H9 (cell line): ENCODE data around the gene AGPAT2. TPM values are rescaled to one million over a fixed set of nuclear protein-coding genes. Genes with fewer than 3 reads are reported as not detected.

Source experiments
- DNase-seq: peaks from one replicate; pipeline ENCODE4 v3.0.0-alpha.2; 2017
- H2AFZ ChIP-seq: one replicate; pipeline ENCODE4 v1.6.1; 2013; ENCODE audit warnings: mild to moderate bottlenecking, low read length, control low read depth, moderate library complexity
- H2AK5ac ChIP-seq: 2 replicates; pipeline ENCODE4 v1.6.1; 2013; ENCODE audit warnings: low read length, control low read depth, mixed read lengths; ENCODE audit not compliant: insufficient read length
- H2BK120ac ChIP-seq: one replicate; pipeline ENCODE4 v1.6.1; 2013; ENCODE audit warnings: low read depth, mild to moderate bottlenecking, low read length, control low read depth, inconsistent platforms; ENCODE audit not compliant: poor library complexity, severe bottlenecking
- H2BK12ac ChIP-seq: 2 replicates; pipeline ENCODE4 v1.6.1; 2013; ENCODE audit warnings: low read length, control low read depth, mixed read lengths, low read depth; ENCODE audit not compliant: insufficient read length
- H2BK15ac ChIP-seq: 2 replicates; pipeline ENCODE4 v1.6.1; 2013; ENCODE audit warnings: low read depth, low read length, control low read depth
- H2BK20ac ChIP-seq: one replicate; pipeline ENCODE4 v1.6.1; 2013; ENCODE audit warnings: low read depth, mild to moderate bottlenecking, low read length, control low read depth, inconsistent platforms; ENCODE audit not compliant: poor library complexity, severe bottlenecking
- H2BK5ac ChIP-seq: 2 replicates; pipeline ENCODE4 v1.6.1; 2013; ENCODE audit warnings: low read length, control low read depth, mixed read lengths; ENCODE audit not compliant: insufficient read length
- H3K14ac ChIP-seq: 2 replicates; pipeline ENCODE4 v1.6.1; 2013; ENCODE audit warnings: low read length, control low read depth; ENCODE audit not compliant: insufficient read depth
- H3K18ac ChIP-seq: 2 replicates; pipeline ENCODE4 v1.6.1; 2013; ENCODE audit warnings: low read depth, mild to moderate bottlenecking, mixed read lengths, low read length, control low read depth; ENCODE audit not compliant: insufficient read length
- H3K23ac ChIP-seq: 2 replicates; pipeline ENCODE4 v1.6.1; 2013; ENCODE audit warnings: low read length, control low read depth, mixed read lengths, low read depth; ENCODE audit not compliant: insufficient read length
- H3K23me2 ChIP-seq: 2 replicates; pipeline ENCODE4 v1.6.1; 2013; ENCODE audit warnings: low read depth, mild to moderate bottlenecking, mixed read lengths, low read length, control low read depth; ENCODE audit not compliant: insufficient read length, poor library complexity, severe bottlenecking
- H3K27ac ChIP-seq: 2 replicates; pipeline ENCODE4 v1.5.1; 2013; ENCODE audit warnings: low read length, control low read depth, mixed read lengths, low read depth; ENCODE audit not compliant: insufficient read length
- H3K27me3 ChIP-seq: 2 replicates; pipeline ENCODE4 v1.6.1; 2013; ENCODE audit warnings: low read length, control low read depth, inconsistent platforms; ENCODE audit not compliant: insufficient read depth
- H3K4ac ChIP-seq: 2 replicates; pipeline ENCODE4 v1.6.1; 2013; ENCODE audit warnings: low read depth, mild to moderate bottlenecking, control low read depth, inconsistent platforms, low read length, moderate library complexity
- H3K4me1 ChIP-seq: 2 replicates; pipeline ENCODE4 v1.6.1; 2013; ENCODE audit warnings: low read length, control low read depth, inconsistent platforms; ENCODE audit not compliant: insufficient read depth
- H3K4me2 ChIP-seq: 2 replicates; pipeline ENCODE4 v1.6.1; 2013; ENCODE audit warnings: low read length, control low read depth, mixed read lengths; ENCODE audit not compliant: insufficient read length, insufficient read depth
- H3K56ac ChIP-seq: 2 replicates; pipeline ENCODE4 v1.6.1; 2013; ENCODE audit warnings: low read depth, mild to moderate bottlenecking, mixed read lengths, low read length, control low read depth; ENCODE audit not compliant: insufficient read length
- H3K79me1 ChIP-seq: 2 replicates; pipeline ENCODE4 v1.6.1; 2013; ENCODE audit warnings: low read depth, mild to moderate bottlenecking, moderate library complexity, low read length, control low read depth, inconsistent platforms; ENCODE audit not compliant: insufficient read depth, poor library complexity, severe bottlenecking
- H3K79me2 ChIP-seq: 2 replicates; pipeline ENCODE4 v1.6.1; 2013; ENCODE audit warnings: low read length, control low read depth, inconsistent platforms; ENCODE audit not compliant: insufficient read depth
- H3K9ac ChIP-seq: 2 replicates; pipeline ENCODE4 v1.6.1; 2013; ENCODE audit warnings: low read length, control low read depth, mixed read lengths; ENCODE audit not compliant: insufficient read length; ENCODE audit errors: extremely low read depth
- H3K9me3 ChIP-seq: one replicate; pipeline ENCODE4 v1.6.1; 2013; ENCODE audit warnings: low read depth, low read length, inconsistent platforms; ENCODE audit not compliant: control insufficient read depth
- H3T11ph ChIP-seq: one replicate; pipeline ENCODE4 v1.6.1; 2013; ENCODE audit warnings: mild to moderate bottlenecking, low read length, control low read depth, inconsistent platforms
- H4K20me1 ChIP-seq: one replicate; pipeline ENCODE4 v1.6.1; 2013; ENCODE audit not compliant: control insufficient read depth, insufficient read length, insufficient read depth
- H4K5ac ChIP-seq: 2 replicates; pipeline ENCODE4 v1.6.1; 2013; ENCODE audit warnings: low read depth, mild to moderate bottlenecking, mixed read lengths, low read length, control low read depth; ENCODE audit not compliant: insufficient read length
- H4K8ac ChIP-seq: replicated peaks from 2 replicates; pipeline ENCODE4 v1.6.1; 2013; ENCODE audit warnings: low read length, control low read depth, mixed read lengths, low read depth; ENCODE audit not compliant: insufficient read length
- H4K91ac ChIP-seq: 2 replicates; pipeline ENCODE4 v1.6.1; 2013; ENCODE audit warnings: low read depth, mild to moderate bottlenecking, moderate library complexity, mixed read lengths, low read length, control low read depth; ENCODE audit not compliant: insufficient read length
- H3K27ac Mint-ChIP-seq, 3 experiments: 2 replicates in 2 of 3; 3 replicates in 1 of 3; pipeline ENCODE4 v1.8.0; 2020 to 2021; ENCODE audit warnings: mixed read lengths in 3 of 3, mild to moderate bottlenecking in 1 of 3, moderate library complexity in 1 of 3
- H3K27me3 Mint-ChIP-seq: 2 replicates; pipeline ENCODE4 v1.8.0; 2021; ENCODE audit warnings: low read depth, mild to moderate bottlenecking, moderate library complexity, mixed read lengths
- H3K36me3 Mint-ChIP-seq, 3 experiments: 2 replicates in 2 of 3; 3 replicates in 1 of 3; pipeline ENCODE4 v1.8.0; 2020 to 2021; ENCODE audit warnings: low read depth in 3 of 3, mixed read lengths in 3 of 3; ENCODE audit not compliant: insufficient read depth in 1 of 3
- H3K4me1 Mint-ChIP-seq, 2 experiments: 2 replicates each; pipeline ENCODE4 v1.8.0; 2020; ENCODE audit warnings: mixed read lengths in 2 of 2
- H3K4me3 Mint-ChIP-seq, 2 experiments: 2 replicates in 1 of 2; 3 replicates in 1 of 2; pipeline ENCODE4 v1.8.0; 2020 to 2021; ENCODE audit warnings: mild to moderate bottlenecking in 2 of 2, mixed read lengths in 2 of 2, moderate library complexity in 1 of 2
- H3K9me3 Mint-ChIP-seq, 2 experiments: 2 replicates in 1 of 2; 3 replicates in 1 of 2; pipeline ENCODE4 v1.8.0; 2020; ENCODE audit warnings: mild to moderate bottlenecking in 2 of 2, mixed read lengths in 2 of 2, moderate library complexity in 1 of 2
- WGBS: extraction: QIAGEN DNeasy Blood & Tissue Kit; methylation state at CpG from one replicate; pipeline ENCODE4 v1.1.7; 2013; ENCODE audit warnings: missing lambda C conversion rate, low lambda C conversion rate, mixed read lengths; ENCODE audit not compliant: insufficient read length; ENCODE audit errors: extremely low coverage; 5-methylcytosine and 5-hydroxymethylcytosine counted together
- total RNA-seq: library from RNA; stranded (reverse); gene quantifications from 2 replicates; pipeline ENCODE4 v1.2.1, GENCODE V29; 2021
- TF ChIP-seq, protein P1 (sequence below): fragments of 200-600 bp; sonication (generic); conservative IDR thresholded peaks from 3 replicates; pipeline ENCODE4 v1.8.0; 2021; ENCODE audit warnings: antibody characterized with exemption, mild to moderate bottlenecking

AGPAT2 gene
- total RNA-seq, 1 experiment from 2014 or later: 29.7 TPM

DNA sequence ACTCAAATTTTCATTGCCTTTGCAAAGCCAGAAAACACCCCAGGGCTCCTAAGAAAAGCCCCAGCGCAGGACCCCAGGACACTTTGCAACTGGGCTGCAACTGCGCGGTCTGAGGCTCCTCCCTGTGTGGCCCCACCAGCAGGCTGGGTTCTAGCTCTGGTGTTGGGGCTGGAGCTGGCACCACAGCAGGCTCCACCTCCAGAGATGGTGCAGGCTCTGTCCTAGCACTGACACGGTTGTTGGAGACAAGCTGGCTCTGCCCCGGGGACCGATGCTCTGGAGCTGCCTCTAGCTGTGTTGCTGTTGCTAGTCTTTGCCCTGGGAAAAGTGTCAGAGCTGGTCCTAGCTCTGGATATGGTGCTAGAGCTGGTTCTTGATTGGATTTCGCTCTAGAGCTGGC is 41.9 kb upstream of the AGPAT2 start:
- H3K23ac ChIP-seq: no peak overlapping the region
- H3K79me2 ChIP-seq: peaks cover 11% of the 10 kb centered on the region; the same call in 1 of the 2 replicates
- H2BK15ac ChIP-seq: no peak overlapping the region
- H2AFZ ChIP-seq: no peak overlapping the region
- no peak overlapping the region for H3T11ph ChIP-seq
- H3K23me2 ChIP-seq: peaks cover 10% of the 10 kb centered on the region
- no peak overlapping the region for H3K9ac ChIP-seq
- no peak overlapping the region for H2BK120ac ChIP-seq
- no CpG with 5 or more reads among the region's 7 CpGs for WGBS
- H3K27ac ChIP-seq: no peak overlapping the region
- H4K91ac ChIP-seq: no peak overlapping the region
- H2BK5ac ChIP-seq: no peak overlapping the region
- peaks cover 10 to 24% of the 10 kb centered on the region in 2 experiments for H3K4me1 Mint-ChIP-seq
- no peak overlapping the region for H2BK20ac ChIP-seq
- peaks cover 14% of the 10 kb centered on the region for H3K27me3 Mint-ChIP-seq
- no peak overlapping the region for H3K18ac ChIP-seq
- peaks cover 23 to 33% (median 26%) of the 10 kb centered on the region in 3 experiments for H3K36me3 Mint-ChIP-seq
- no peak overlapping the region for H4K5ac ChIP-seq
- H3K4ac ChIP-seq: no peak overlapping the region
- no peaks in the 10 kb centered on the region for H4K20me1 ChIP-seq
- H3K9me3 Mint-ChIP-seq: no peaks in the 10 kb centered on the region; a peak in 1 of 5 replicates
- H3K27me3 ChIP-seq: no peaks in the 10 kb centered on the region
- H3K9me3 ChIP-seq: no peaks in the 10 kb centered on the region
- TF ChIP-seq, protein P1, sequence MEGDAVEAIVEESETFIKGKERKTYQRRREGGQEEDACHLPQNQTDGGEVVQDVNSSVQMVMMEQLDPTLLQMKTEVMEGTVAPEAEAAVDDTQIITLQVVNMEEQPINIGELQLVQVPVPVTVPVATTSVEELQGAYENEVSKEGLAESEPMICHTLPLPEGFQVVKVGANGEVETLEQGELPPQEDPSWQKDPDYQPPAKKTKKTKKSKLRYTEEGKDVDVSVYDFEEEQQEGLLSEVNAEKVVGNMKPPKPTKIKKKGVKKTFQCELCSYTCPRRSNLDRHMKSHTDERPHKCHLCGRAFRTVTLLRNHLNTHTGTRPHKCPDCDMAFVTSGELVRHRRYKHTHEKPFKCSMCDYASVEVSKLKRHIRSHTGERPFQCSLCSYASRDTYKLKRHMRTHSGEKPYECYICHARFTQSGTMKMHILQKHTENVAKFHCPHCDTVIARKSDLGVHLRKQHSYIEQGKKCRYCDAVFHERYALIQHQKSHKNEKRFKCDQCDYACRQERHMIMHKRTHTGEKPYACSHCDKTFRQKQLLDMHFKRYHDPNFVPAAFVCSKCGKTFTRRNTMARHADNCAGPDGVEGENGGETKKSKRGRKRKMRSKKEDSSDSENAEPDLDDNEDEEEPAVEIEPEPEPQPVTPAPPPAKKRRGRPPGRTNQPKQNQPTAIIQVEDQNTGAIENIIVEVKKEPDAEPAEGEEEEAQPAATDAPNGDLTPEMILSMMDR: no peak
- no peak overlapping the region for H2AK5ac ChIP-seq
- H2BK12ac ChIP-seq: no peak overlapping the region
- no peak overlapping the region for H3K27ac Mint-ChIP-seq
- H3K14ac ChIP-seq: no peak overlapping the region
- no peak for DNase-seq
- no peak overlapping the region for H4K8ac ChIP-seq
- H3K79me1 ChIP-seq: peaks cover 6% of the 10 kb centered on the region
- peak overlapping the region; percentile 57 to 78; a peak in 4 of 5 replicates for H3K4me3 Mint-ChIP-seq
- no peaks in the 10 kb centered on the region for H3K4me1 ChIP-seq
- H3K56ac ChIP-seq: no peak overlapping the region
- peak overlapping the region; percentile 46 for H3K4me2 ChIP-seq
